ENCODE results near the gene ARHGEF7. TPM values are rescaled to one million over a fixed set of nuclear protein-coding genes. Genes with fewer than 3 reads are reported as not detected.

Gene ARHGEF7
- total RNA-seq, 4 donors from 2014 or later = 88.7 to 119 (median 110) TPM

DNA sequence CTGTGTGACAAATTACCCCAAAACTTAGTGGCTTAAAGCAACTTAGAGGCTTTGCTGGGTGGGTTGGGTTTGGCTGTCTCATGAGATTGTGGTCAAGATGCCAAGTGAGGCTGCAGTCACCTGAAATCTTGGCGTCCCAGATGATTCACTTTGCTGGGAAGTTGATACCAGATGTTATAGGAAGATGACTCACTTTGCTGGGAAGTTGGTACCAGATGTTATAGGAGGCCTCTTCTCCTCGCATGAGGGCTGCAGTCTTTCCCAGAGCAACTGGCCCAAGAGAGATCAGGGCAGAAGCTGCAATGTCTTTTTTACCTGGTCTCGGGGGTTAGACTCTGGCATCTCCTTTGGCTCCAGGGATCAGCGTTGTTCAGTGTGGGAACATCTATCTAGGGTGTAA lies 222.1 kb downstream of the ARHGEF7 start:
- WGBS, 2 donors = 87 to 92% methylated on average over 4 of the region's 4 CpGs
- no peak for DNase-seq (ENCODE audit: low spot score in 2 of 2)
- no peak for TF ChIP-seq POLR2A (IDR thresholded peaks at IDR 0.05)
- TF ChIP-seq EP300 (IDR thresholded peaks at IDR 0.05) = no peak
- TF ChIP-seq, protein P1, sequence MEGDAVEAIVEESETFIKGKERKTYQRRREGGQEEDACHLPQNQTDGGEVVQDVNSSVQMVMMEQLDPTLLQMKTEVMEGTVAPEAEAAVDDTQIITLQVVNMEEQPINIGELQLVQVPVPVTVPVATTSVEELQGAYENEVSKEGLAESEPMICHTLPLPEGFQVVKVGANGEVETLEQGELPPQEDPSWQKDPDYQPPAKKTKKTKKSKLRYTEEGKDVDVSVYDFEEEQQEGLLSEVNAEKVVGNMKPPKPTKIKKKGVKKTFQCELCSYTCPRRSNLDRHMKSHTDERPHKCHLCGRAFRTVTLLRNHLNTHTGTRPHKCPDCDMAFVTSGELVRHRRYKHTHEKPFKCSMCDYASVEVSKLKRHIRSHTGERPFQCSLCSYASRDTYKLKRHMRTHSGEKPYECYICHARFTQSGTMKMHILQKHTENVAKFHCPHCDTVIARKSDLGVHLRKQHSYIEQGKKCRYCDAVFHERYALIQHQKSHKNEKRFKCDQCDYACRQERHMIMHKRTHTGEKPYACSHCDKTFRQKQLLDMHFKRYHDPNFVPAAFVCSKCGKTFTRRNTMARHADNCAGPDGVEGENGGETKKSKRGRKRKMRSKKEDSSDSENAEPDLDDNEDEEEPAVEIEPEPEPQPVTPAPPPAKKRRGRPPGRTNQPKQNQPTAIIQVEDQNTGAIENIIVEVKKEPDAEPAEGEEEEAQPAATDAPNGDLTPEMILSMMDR (IDR thresholded peaks at IDR 0.05) = no peak
- Histone ChIP-seq H3K36me3 (peaks cover 0 to 8% (median 0%) of the 10 kb centered on the region in 3 donors), H3K9me3 (peaks cover 0 to 7% (median 0%) of the 10 kb centered on the region in 4 donors), H3K27ac (no peak overlapping the region), H3K27me3 (no peaks in the 10 kb centered on the region), H3K4me1 (no peaks in the 10 kb centered on the region), H3K4me3 (no peak overlapping the region)

DNA sequence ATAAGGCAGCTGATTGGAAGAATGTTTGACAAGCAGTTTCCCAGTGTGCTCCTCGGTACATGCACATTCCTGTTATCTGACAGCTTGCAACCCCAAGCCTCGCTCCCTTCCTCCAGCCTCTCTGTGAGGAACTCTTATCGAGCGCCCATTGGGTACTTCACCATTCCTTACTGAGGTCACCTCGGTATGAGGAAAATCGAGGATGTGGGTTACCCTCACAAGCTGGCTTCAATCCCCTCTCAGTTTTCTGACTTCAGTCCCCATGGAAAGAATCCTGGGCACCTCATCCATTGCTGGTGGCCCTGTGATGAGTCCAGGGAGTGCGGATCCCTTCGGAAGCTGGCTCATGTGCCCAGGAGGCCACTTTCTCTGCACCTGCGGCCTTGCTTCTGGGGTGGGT lies 222.6 kb downstream of the ARHGEF7 start:
- peaks cover 0 to 10% (median 0%) of the 10 kb centered on the region in 3 donors for H3K36me3 ChIP-seq
- H3K4me1 ChIP-seq = no peaks in the 10 kb centered on the region
- no peak overlapping the region for H3K27ac ChIP-seq
- H3K9me3 ChIP-seq = peaks cover 0 to 7% (median 0%) of the 10 kb centered on the region in 4 donors
- H3K27me3 ChIP-seq = no peaks in the 10 kb centered on the region
- no peak for DNase-seq (ENCODE audit: low spot score in 2 of 2)
- WGBS, 2 donors = 94 to 95% methylated on average over 9 of the region's 9 CpGs
- TF ChIP-seq EP300 (IDR thresholded peaks at IDR 0.05) = no peak
- TF ChIP-seq, protein P1 (IDR thresholded peaks at IDR 0.05) = no peak
- TF ChIP-seq POLR2A (IDR thresholded peaks at IDR 0.05) = no peak
- H3K4me3 ChIP-seq = no peak overlapping the region

DNA sequence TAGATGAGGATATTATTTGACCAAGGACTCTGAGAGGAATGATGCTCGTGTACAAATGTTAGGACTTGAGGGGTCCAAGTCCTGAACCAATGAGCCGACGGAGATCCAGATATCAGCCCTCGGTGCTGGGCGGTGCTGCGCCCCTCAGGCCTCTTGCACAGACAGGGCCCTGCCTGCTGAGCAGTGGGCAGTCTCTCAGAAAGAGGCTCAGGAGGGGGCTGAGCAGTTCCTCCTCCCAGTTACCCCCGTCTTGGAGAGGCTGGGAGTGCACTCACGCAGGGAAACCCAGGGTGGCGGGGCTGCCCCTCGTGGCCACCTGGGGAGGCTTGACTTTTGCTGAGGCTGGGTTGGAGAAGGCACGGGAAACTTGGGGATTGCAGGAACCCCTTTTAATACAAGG lies 223.7 kb downstream of the ARHGEF7 start:
- no peak for DNase-seq (ENCODE audit: low spot score in 2 of 2)
- H3K36me3 ChIP-seq = peaks cover 0 to 15% (median 0%) of the 10 kb centered on the region in 3 donors
- no peaks in the 10 kb centered on the region for H3K27me3 ChIP-seq
- no peaks in the 10 kb centered on the region for H3K4me1 ChIP-seq
- no peak for TF ChIP-seq EP300 (IDR thresholded peaks at IDR 0.05)
- no peak for TF ChIP-seq POLR2A (IDR thresholded peaks at IDR 0.05)
- TF ChIP-seq, protein P1 (IDR thresholded peaks at IDR 0.05) = no peak
- WGBS, 2 donors = 87 to 91% methylated on average over 11 of the region's 11 CpGs
- H3K4me3 ChIP-seq = no peak overlapping the region
- H3K9me3 ChIP-seq = peaks cover 0 to under 1% (median 0%) of the 10 kb centered on the region in 4 donors
- H3K27ac ChIP-seq = no peak overlapping the region

DNA sequence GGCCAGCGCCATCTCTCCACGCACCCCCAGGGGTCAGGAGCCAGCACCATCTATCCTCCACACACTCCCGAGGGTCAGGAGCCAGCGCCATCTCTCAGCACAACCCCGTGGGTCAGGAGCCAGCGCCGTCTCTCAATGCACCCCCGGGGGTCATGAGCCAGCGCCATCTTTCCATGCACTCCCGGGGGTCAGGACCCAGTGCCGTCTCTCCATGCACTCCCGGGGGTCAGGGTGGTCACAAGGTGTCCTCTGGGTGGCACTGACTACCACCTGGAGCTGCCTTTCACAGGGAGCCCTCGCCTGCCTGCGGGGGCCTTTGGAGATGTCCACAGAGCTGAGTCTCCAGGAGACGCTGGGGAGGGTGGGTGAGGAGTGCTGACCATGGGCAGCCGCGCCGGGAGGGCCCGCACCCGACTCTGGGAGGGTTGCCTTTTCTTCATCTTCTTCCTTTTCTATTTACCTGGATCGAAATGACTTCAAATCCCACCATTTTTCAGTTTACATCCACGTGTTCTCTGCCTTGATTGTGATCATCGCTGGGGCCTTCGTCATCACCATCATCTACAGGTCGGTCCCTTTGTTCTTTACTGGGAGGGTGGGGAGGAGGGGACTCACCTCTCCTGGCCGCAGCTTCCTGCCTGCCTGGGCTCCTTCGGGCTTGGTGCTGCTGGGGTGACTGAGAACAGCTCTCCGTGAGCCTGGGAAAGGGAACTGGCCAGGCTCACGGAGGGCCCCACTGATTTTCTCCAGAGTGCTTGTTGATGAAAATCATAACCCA lies 224.4 kb downstream of the ARHGEF7 start:
- no peak overlapping the region for H3K4me3 ChIP-seq
- H3K27me3 ChIP-seq = no peaks in the 10 kb centered on the region
- TF ChIP-seq EP300 (IDR thresholded peaks at IDR 0.05) = no peak
- TF ChIP-seq, protein P1 (IDR thresholded peaks at IDR 0.05) = no peak
- TF ChIP-seq POLR2A (IDR thresholded peaks at IDR 0.05) = no peak
- no peaks in the 10 kb centered on the region for H3K9me3 ChIP-seq
- no peak overlapping the region for H3K27ac ChIP-seq
- DNase-seq (ENCODE audit: low spot score in 2 of 2) = no peak
- H3K4me1 ChIP-seq = no peaks in the 10 kb centered on the region
- peaks cover 0 to 21% (median 0%) of the 10 kb centered on the region in 3 donors for H3K36me3 ChIP-seq
- WGBS, 2 donors = 90 to 95% methylated on average over 22 to 29 of the region's 29 CpGs

DNA sequence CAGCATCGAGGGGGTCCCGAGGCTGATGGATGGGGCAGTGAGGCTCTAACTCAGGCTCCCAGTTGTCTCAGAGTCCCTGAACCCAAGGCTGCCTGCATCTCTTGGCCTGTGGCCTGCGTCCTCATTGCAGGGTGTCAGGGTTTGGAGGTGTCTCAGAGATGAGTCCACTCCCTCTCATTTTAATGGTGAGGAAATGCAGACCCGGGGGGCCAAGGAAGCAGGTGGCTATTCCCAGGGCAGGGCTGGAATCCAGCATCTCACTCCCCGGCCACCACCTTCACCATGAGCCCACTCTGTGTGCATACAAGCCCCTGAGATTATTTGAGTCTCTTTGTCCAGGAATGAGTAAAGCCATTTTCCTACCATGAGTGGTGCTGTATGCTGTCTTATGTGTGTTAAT lies 226.8 kb downstream of the ARHGEF7 start:
- Histone ChIP-seq H3K4me3 (no peak overlapping the region), H3K27me3 (no peaks in the 10 kb centered on the region), H3K36me3 (peaks cover 0 to 23% (median 0%) of the 10 kb centered on the region in 3 donors), H3K27ac (no peak overlapping the region), H3K4me1 (no peaks in the 10 kb centered on the region), H3K9me3 (no peaks in the 10 kb centered on the region)
- TF ChIP-seq POLR2A (IDR thresholded peaks at IDR 0.05) = no peak
- TF ChIP-seq, protein P1 (IDR thresholded peaks at IDR 0.05) = no peak
- TF ChIP-seq EP300 (IDR thresholded peaks at IDR 0.05) = no peak
- WGBS, 2 donors = 87 to 89% methylated on average over 3 to 5 of the region's 5 CpGs
- DNase-seq (ENCODE audit: low spot score in 2 of 2) = no peak
